ENCODE results near the gene HOXA11.

HOXA11 gene

GRCh38 chr7:27169658-27170425 is 15.2 kb downstream of the HOXA11 start:
- DNase-seq: peak in 1 of 3 donors; percentile 49

DNA sequence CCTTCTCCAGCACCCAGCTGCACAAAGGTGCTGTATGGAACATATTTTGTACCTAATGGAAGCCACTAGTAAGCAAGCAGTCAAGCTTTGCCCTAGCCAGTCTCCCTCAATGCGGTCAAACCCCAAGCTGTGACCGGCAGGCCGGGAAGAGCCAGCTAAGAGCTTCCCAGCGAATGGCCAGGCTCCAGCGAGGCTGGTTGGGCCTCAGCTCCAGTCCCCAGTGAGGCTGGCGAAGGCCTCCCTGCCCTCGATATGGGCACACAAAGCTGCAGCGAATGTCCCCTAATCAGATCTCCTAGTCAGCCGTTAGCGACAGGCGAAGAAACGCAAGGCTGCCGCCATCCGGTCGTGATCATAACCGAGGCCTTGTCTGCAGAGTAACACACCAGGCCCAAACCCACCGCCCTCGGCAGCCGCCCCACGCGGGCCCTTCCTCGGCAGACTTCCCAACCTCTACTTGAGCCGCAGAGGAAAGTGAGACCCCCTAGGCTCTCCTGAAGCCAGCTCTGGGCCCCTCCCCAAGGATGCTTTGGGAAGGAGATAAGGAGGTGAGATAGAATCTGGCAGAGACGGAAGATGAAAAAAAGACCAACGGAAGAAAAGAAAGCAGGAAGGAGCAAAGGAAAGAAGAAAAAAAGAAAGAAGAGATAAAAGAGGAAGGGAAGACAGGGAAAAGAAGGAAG is 16.6 kb downstream of the HOXA11 start:
- peak in 1 of 3 donors; percentile 50 for DNase-seq

DNA sequence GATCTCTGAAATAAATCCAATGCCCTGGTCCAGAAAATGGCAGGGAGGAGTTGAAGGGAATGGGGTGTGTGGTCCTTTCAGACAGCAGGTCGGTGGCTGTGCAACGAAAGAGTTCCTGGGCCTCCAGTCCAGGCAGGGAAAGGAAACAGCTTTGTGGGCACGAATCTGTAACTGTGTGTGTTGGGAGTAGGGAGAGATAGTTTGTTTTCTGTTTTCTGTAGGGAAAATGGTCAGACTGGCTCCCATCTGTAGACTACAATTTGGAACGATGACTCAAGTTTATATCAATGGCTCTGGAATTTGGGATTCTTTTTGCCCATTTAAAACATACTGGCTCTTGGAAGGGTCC is 17.1 kb downstream of the HOXA11 start:
- peak in 1 of 3 donors; percentile 2 for DNase-seq

DNA sequence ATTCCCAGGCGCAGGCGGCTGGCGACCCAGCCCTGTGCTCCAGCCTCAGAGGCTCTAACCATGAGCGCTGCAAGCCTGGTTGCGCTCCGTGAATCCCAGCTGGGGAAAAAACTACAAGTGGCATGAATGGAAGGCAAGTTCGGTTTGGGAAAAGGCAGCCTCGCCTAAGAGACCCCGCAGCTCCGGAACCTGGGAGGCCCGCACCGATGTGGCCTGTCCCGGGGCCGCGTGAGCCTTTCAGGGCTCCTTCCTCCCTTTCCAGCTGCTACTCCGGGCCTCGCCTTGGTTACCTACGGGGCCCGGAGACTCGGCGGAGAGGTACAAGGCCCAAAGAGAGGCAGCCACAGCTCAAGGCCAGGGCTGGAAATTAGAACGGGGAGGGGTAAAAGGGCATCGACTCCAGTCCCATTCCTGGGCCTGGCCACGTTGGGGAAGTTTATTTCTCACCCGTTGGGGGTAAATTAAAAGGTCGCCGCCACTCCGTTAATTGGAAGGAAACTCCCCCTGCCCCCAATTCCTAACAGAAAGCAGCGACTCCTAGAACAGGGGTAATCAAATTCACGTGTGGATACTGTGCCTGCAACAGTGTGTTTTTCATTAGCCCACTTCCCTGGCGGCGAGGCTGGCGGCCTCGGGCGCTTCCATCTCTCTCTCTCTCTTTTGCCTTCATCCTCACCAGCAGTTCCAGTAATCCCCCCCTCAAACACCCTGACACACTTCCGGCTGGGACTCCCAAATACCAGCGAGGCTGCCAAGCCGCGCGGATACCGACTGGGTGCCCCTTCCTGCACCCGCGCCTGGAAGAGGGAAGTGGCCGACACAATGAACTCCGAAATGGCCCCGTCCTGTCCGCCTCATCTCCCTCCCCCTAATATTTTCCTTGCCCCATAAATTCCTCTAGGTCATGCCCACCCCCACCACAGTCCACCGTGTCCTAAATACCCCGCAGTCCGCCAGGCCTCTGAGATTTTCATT is 18.2 kb downstream of the HOXA11 start:
- DNase-seq: peak in 1 of 3 donors; percentile 50

DNA sequence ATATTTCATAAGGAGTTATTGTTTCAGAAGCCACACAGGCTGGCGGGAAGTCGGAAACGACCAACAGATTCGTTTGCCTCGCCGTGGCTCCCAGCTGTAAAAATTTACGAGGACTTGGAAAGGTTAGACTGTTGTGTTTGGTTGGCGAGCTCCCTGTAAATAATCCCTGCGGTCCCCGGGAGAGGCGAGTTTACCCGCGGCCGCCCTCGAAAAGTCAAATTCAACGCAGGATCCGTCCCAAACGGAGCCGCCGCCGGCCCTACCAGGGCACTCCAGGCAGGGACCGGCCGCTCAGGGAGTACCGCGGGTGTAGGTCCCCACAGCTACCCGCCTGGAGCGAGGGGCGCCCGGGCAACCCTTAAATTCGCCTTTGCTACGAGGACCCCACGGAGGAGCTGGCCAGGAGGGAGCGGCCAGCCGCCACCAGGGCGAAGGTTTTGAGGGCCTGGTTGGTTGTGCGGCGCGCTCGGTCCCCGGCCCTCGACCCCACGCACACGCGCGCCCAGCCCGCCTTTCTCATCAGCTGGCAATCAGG is 19.0 kb downstream of the HOXA11 start:
- peak in 1 of 3 donors; percentile 32 for DNase-seq

- DNase-seq: peak; percentile 88 to 90 (median 89)
These were observed 19.7 kb downstream of the HOXA11 start, which contains the start of gene HOXA9 for GRCh38 chr7:27165089-27165995. Gene HOXA9 (minus strand): TSS chr7:27165537. CDS start chr7:27165457, 80 bp downstream.

- DNase-seq: peak in 2 of 3 donors; percentile 41 to 64
These were observed 20.5 kb downstream of the HOXA11 start for GRCh38 chr7:27164367-27165088.

GRCh38 chr7:27164045-27164366 is 21.0 kb downstream of the HOXA11 start:
- DNase-seq: no peak

- peak in 1 of 3 donors; percentile 1 for DNase-seq
These were observed 21.6 kb downstream of the HOXA11 start for GRCh38 chr7:27163288-27164044.

DNA sequence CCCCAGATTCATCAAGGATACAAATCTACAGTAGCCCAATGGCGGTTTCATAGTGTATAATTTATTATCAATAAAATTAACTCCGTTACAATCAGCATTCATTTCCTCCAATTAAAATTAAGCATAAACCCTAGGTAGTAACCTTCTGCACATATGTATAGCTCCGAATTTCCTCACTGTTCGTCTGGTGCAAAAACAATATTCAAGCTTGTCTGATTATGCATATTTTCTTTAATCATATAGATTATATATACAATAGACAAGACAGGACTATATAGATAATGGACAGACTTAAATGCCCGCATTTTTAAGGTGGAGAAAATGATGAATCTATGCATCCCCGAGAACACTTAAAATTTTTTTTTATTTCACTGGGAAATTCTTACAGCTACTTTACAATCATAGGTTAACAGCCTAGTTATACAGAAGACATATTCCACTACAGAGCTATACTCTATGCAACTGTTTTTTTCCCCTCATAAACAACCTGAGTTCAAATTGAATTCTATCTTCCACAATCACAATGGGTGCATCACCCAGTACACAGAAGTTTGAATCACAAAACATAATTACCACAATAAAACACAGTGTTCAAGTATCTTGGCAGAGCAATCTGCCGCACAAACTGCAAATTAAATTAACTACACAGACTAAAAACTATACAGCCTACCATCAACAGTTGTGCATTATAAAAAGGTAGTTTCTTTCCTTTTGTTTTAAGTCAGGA is 22.3 kb downstream of the HOXA11 start:
- DNase-seq: no peak

GRCh38 chr7:27161721-27162560 is 23.1 kb downstream of the HOXA11 start:
- DNase-seq: no peak

DNA sequence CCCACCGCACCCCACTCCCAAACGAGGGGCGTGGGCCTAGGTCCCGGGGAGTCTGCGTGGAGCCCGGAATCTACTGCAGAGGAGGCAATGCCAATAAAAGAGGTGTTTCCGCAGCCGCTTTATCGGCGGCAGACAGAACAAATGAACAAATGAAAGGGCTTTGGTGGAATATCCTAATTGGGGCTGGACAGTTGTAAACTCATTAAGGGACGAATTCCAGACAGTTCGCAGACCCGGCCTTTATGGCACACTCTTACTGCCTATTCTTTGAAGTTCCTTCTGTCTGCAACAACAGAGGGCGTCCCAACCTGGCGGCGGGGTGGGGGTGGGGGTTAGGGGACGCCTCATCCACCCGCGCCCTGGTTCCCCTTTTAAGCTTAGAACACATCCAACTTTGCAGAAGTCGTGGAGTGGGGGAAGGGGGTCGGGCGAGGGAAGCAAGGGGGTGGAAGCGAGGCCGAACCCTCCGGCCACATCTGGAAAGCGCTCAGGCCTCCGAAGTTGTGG is 23.8 kb downstream of the HOXA11 start:
- peak; percentile 71 to 82 (median 76) for DNase-seq

DNA sequence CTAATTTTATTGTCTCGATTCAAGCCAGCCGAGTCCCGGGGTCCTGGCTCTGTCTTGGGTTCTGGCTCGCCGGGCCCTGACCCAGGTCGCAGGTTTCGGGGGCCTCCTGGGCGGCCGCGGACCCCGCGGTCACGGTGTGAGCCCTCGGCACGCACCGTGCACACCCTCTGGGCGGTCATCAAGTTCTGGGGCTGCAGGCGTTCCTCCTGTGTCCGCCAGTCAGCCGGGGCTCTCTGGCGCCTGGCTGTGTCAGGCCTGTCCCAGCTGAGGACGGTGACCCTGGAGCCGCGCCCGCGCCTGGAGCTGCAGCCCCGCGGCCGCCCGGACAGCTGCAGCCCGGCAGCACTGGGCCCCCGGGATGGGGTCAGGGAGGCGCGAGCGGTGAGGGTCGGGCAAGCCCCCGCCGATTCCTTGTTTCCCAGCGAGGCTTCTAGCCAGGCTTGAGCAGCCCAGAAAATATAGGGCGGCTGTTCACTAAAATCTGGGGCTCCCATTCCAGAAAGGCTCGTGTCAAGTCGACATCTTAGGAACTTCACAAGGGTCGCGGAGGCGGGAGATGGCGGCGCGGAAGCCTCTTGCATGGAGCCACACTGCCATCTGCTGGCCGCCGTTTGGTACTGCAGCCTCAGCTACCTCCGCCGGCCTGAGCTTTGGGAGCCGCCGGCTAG is 24.4 kb downstream of the HOXA11 start:
- peak; percentile 86 to 93 (median 92) for DNase-seq

DNA sequence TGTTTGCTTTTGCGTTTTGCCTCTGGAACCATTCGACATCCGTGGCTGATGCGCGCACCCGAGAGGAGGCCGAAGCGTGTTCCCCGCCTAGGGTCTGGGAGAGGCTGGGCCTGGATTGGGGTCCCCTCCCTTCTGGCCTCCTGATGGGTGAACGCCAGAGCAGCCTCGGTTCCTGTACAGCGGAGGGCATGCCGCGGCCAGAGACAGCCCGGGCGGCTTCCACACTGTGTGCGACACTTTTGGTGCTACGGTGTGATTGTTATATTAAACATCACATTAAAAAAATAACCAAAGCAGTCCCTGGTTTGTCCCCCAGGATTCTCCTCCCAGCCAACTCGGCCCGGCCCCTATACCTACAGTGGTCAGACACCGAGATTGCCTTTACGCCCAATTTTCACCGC is 24.9 kb downstream of the HOXA11 start:
- DNase-seq: no peak

DNA sequence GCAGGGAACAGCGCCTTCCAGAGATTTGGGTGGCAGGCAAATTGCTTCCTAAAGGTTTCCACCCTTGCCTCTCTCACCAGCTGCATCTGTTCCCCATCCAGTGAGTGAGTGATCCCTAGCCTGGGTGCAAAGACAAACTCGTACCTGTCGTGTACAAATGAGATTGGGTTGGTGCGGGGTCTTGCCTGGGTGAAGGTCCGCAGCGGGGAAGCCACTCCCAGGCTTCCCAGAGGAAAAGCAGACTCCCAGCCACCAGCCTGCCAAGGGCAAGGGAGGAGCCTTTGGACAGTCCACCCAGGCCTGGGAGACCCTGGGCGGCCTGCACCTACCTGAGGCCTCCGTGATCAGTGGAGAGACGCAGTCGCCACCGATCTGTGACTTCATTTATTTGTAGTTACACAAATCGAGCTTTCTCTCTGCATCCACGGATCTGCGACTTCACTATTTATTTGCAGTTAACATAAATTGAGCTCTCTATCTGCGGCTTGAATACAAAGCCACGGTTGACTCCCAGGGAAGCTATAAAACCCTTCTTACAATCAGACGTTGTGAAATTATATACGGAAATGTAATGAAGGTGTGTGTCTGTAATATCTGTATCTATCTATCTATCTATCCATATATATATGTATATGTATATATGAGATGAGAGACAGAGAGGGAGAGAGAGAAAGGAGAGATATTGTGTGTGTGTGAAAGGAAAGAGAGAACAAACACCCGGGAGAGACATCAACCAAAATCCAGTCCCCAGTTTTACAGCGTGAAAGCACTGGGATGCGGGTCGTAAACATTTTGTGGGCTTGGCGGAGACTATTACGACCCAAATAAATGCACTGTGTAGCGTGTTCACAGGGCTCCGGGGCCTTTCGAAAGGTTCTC is 25.5 kb downstream of the HOXA11 start:
- DNase-seq: no peak

DNA sequence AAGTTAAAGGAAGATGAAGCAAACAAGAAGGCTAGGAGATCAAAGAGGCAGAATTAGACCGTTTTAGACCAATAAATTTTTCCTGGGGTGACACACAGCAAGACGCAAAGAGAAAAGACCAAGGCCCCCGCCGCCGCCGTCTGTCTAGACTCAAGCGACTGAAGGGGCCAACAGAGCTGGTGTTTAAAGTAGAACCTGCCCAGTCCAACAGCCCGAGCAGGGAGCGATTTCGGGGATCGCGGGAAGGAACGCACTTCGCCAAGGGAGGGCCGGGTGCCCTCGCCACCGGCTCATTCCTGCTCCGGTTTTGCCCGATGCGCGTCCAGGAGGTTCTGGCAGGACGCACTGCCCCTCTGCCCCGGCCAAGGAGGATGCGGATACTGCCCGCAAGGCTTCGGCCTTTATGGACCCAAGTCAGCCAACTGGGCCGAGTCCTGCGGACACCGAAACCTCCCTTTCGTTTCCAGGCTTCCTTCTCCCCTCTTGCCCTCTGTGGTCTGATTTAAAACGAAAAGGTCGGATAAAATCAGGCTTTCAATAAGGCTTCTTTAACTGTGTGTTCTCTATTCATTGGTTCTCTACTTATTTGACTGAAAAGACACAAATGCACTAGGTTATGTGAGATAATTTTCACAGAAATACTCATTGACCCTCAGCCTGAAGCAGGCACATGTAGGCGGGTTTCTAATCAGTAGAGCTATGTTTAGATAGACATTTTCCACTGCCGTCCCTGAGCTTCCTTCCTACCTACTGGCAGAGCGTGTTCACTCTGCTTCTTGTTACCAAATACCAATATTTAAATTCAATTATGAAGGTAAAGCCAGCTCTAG is 26.4 kb downstream of the HOXA11 start:
- no peak for DNase-seq

Measured in suppressor macrophage treated with lipopolysaccharide for 1 hour (primary cell).